Amygdala (tissue), 56 donors: ENCODE measurements around the gene EPHB2.
"Not testable (repeated sequence)": the region's sequence is repeated elsewhere in the genome, so short reads cannot be mapped to it uniquely, and the experiment has no call there.

Experiments
- DNase-seq, 56 donors: peaks; one replicate each; lab custom pipeline; 2025; lab: John Stamatoyannopoulos, UW

EPHB2 gene

GRCh38 chr1:22830041-22830566, 119.5 kb downstream of the EPHB2 start:
- peak in 41 of 56 donors; percentile 9 to 78 (median 48) for DNase-seq

- DNase-seq, result no peak
Observed at GRCh38 chr1:22830757-22831340, 120.2 kb downstream of the EPHB2 start.

- DNase-seq, result no peak
Observed at GRCh38 chr1:22831729-22832413, 121.2 kb downstream of the EPHB2 start.

GRCh38 chr1:22832414-22832786, 121.8 kb downstream of the EPHB2 start:
- no peak for DNase-seq

- no peak for DNase-seq
Observed at GRCh38 chr1:22833699-22834098, 123.1 kb downstream of the EPHB2 start.

GRCh38 chr1:22834420-22834819, 123.8 kb downstream of the EPHB2 start:
- DNase-seq, result not testable (repeated sequence)

GRCh38 chr1:22835636-22836319, 125.1 kb downstream of the EPHB2 start:
- peak in 1 of 56 donors; percentile 3 for DNase-seq

- no peak for DNase-seq
Observed at GRCh38 chr1:22836850-22837249, 126.2 kb downstream of the EPHB2 start.

GRCh38 chr1:22837332-22837731, 126.7 kb downstream of the EPHB2 start:
- no peak for DNase-seq

GRCh38 chr1:22838965-22839364, 128.3 kb downstream of the EPHB2 start:
- DNase-seq, result no peak

- DNase-seq, result peak in 1 of 56 donors; percentile 7
Observed at GRCh38 chr1:22839806-22840205, 129.2 kb downstream of the EPHB2 start.

- DNase-seq, result no peak
Observed at GRCh38 chr1:22841142-22841541, 130.5 kb downstream of the EPHB2 start.

GRCh38 chr1:22841860-22842281, 131.2 kb downstream of the EPHB2 start:
- peak in 38 of 56 donors; percentile 19 to 78 (median 51) for DNase-seq

- DNase-seq, result not testable (repeated sequence)
Observed at GRCh38 chr1:22843441-22844183, 133.0 kb downstream of the EPHB2 start.

GRCh38 chr1:22844621-22845020, 134.0 kb downstream of the EPHB2 start:
- no peak for DNase-seq

GRCh38 chr1:22845398-22845935, 134.8 kb downstream of the EPHB2 start:
- no peak for DNase-seq

- DNase-seq, result peak in 3 of 56 donors; percentile 6 to 28 (median 23)
Observed at GRCh38 chr1:22846458-22846857, 135.8 kb downstream of the EPHB2 start.

GRCh38 chr1:22847249-22847648, 136.6 kb downstream of the EPHB2 start:
- DNase-seq, result no peak

- DNase-seq, result no peak
Observed at GRCh38 chr1:22847709-22848108, 137.1 kb downstream of the EPHB2 start.

GRCh38 chr1:22848405-22848804, 137.8 kb downstream of the EPHB2 start:
- DNase-seq, result no peak
